Activated CD4-positive, alpha-beta memory T cell treated with anti-CD3 and anti-CD28 coated beads, Interleukin-2, amount 10 ng/mL, durations not matched to agents 7 days and 5 days (primary cell): ENCODE results near the gene EPSTI1. TPM values are rescaled to one million over a fixed set of nuclear protein-coding genes. Genes with fewer than 3 reads are reported as not detected.

Experiments used
- CTCF ChIA-PET: fragments of 350-600 bp; sonication (Branson Sonifier 250); formaldehyde crosslinking; loops from one replicate; lab custom pipeline; 2021; ENCODE audit warnings: antibody characterized with exemption, inconsistent platforms; lab: Charles Lee
- POLR2A ChIA-PET: fragments of 350-600 bp; sonication (Branson Sonifier 250); formaldehyde crosslinking; loops from one replicate; lab custom pipeline; 2021; ENCODE audit warnings: antibody characterized with exemption; lab: Charles Lee
- DNase-seq: peaks from one replicate; pipeline ENCODE4 v3.0.0-alpha.2; 2020
- H3K27ac Mint-ChIP-seq: one replicate; pipeline ENCODE4 v1.8.0; 2021; ENCODE audit warnings: mild to moderate bottlenecking, mixed read lengths
- H3K27me3 Mint-ChIP-seq: one replicate; pipeline ENCODE4 v1.8.0; 2021; ENCODE audit warnings: mixed read lengths
- H3K36me3 Mint-ChIP-seq: one replicate; pipeline ENCODE4 v1.8.0; 2021; ENCODE audit warnings: low read depth, mixed read lengths
- H3K4me1 Mint-ChIP-seq: one replicate; pipeline ENCODE4 v1.8.0; 2021; ENCODE audit warnings: mixed read lengths
- H3K4me3 Mint-ChIP-seq: one replicate; pipeline ENCODE4 v1.8.0; 2021; ENCODE audit warnings: mild to moderate bottlenecking, mixed read lengths
- H3K9me3 Mint-ChIP-seq: one replicate; pipeline ENCODE4 v1.8.0; 2021; ENCODE audit warnings: mixed read lengths
- total RNA-seq, 2 experiments: library from RNA; stranded (reverse); gene quantifications; one replicate each; pipeline ENCODE4 v1.2.3, GENCODE V29; 2021

The EPSTI1 gene
- total RNA-seq, 2 experiments from 2014 or later: 128 to 135 TPM

GRCh38 chr13:42959615-42960014 lies 32.4 kb downstream of the EPSTI1 start:
- DNase-seq: no peak
- Mint-ChIP-seq H3K36me3 (peaks cover 78% of the 10 kb centered on the region), H3K9me3 (no peaks in the 10 kb centered on the region), H3K27me3 (no peaks in the 10 kb centered on the region), H3K27ac (no peak overlapping the region), H3K4me1 (no peaks in the 10 kb centered on the region), H3K4me3 (no peak overlapping the region)
- CTCF ChIA-PET: no interaction called here
- POLR2A ChIA-PET: no interaction called here

- Mint-ChIP-seq H3K27ac (no peak overlapping the region), H3K9me3 (no peaks in the 10 kb centered on the region), H3K4me3 (no peak overlapping the region), H3K36me3 (peaks cover 83% of the 10 kb centered on the region), H3K4me1 (no peaks in the 10 kb centered on the region), H3K27me3 (no peaks in the 10 kb centered on the region)
- DNase-seq: no peak
- ChIA-PET POLR2A (no interaction called here), CTCF (interaction anchor here (1.4 kb wide), 1 partner anchor 12 kb away, joined by 3 read pairs; no protein-coding TSS in a partner anchor)
Measured at GRCh38 chr13:42957881-42958280, 34.2 kb downstream of the EPSTI1 start.

- no peaks in the 10 kb centered on the region for H3K27me3 Mint-ChIP-seq
- no peak overlapping the region for H3K4me3 Mint-ChIP-seq
- POLR2A ChIA-PET: no interaction called here
- H3K9me3 Mint-ChIP-seq: peaks cover 2% of the 10 kb centered on the region
- CTCF ChIA-PET: no interaction called here
- peaks cover 91% of the 10 kb centered on the region for H3K36me3 Mint-ChIP-seq
- no peak for DNase-seq
- no peak overlapping the region for H3K27ac Mint-ChIP-seq
- no peaks in the 10 kb centered on the region for H3K4me1 Mint-ChIP-seq
Measured at GRCh38 chr13:42950181-42950580, 41.9 kb downstream of the EPSTI1 start.

- Mint-ChIP-seq H3K4me3 (no peak overlapping the region), H3K27ac (no peak overlapping the region), H3K9me3 (peaks cover 2% of the 10 kb centered on the region), H3K27me3 (no peaks in the 10 kb centered on the region), H3K36me3 (peaks cover 94% of the 10 kb centered on the region), H3K4me1 (no peaks in the 10 kb centered on the region)
- DNase-seq: no peak
- CTCF ChIA-PET: interaction anchor here (0.6 kb wide), 1 partner anchor 1366 kb away, joined by 3 read pairs; no protein-coding TSS in a partner anchor
- POLR2A ChIA-PET: no interaction called here
Measured at GRCh38 chr13:42947925-42948324, 44.1 kb downstream of the EPSTI1 start.

GRCh38 chr13:42946927-42947326 lies 45.1 kb downstream of the EPSTI1 start:
- POLR2A ChIA-PET: no interaction called here
- Mint-ChIP-seq H3K27ac (no peak overlapping the region), H3K27me3 (no peaks in the 10 kb centered on the region), H3K4me1 (no peaks in the 10 kb centered on the region), H3K9me3 (peaks cover 2% of the 10 kb centered on the region), H3K4me3 (no peak overlapping the region), H3K36me3 (peaks cover 86% of the 10 kb centered on the region)
- no peak for DNase-seq
- CTCF ChIA-PET: no interaction called here

GRCh38 chr13:42929886-42930535 lies 62.0 kb downstream of the EPSTI1 start:
- Mint-ChIP-seq H3K27me3 (no peaks in the 10 kb centered on the region), H3K4me3 (no peak overlapping the region), H3K36me3 (peaks cover 74% of the 10 kb centered on the region), H3K27ac (no peak overlapping the region), H3K9me3 (no peaks in the 10 kb centered on the region), H3K4me1 (peaks cover 10% of the 10 kb centered on the region)
- POLR2A ChIA-PET: no interaction called here
- CTCF ChIA-PET: no interaction called here
- no peak for DNase-seq

GRCh38 chr13:42926555-42926954 lies 65.5 kb downstream of the EPSTI1 start:
- no peak for DNase-seq
- H3K4me3 Mint-ChIP-seq: no peak overlapping the region
- no peaks in the 10 kb centered on the region for H3K9me3 Mint-ChIP-seq
- no peak overlapping the region for H3K27ac Mint-ChIP-seq
- peaks cover 10% of the 10 kb centered on the region for H3K4me1 Mint-ChIP-seq
- H3K27me3 Mint-ChIP-seq: no peaks in the 10 kb centered on the region
- H3K36me3 Mint-ChIP-seq: peaks cover 69% of the 10 kb centered on the region
- POLR2A ChIA-PET: interaction anchor here (0.7 to 0.9 kb wide), 2 partner anchors 12 to 16 kb away, joined by 3 read pairs; no protein-coding TSS in a partner anchor
- CTCF ChIA-PET: no interaction called here

GRCh38 chr13:42926043-42926442 lies 66.0 kb downstream of the EPSTI1 start:
- CTCF ChIA-PET: no interaction called here
- no peak overlapping the region for H3K4me3 Mint-ChIP-seq
- H3K36me3 Mint-ChIP-seq: peaks cover 74% of the 10 kb centered on the region
- H3K27ac Mint-ChIP-seq: no peak overlapping the region
- POLR2A ChIA-PET: interaction anchor here (0.9 kb wide), 1 partner anchor 13 kb away, joined by 3 read pairs; no protein-coding TSS in a partner anchor
- H3K9me3 Mint-ChIP-seq: no peaks in the 10 kb centered on the region
- no peaks in the 10 kb centered on the region for H3K27me3 Mint-ChIP-seq
- DNase-seq: no peak
- peaks cover 10% of the 10 kb centered on the region for H3K4me1 Mint-ChIP-seq

GRCh38 chr13:42925626-42926025 lies 66.4 kb downstream of the EPSTI1 start:
- Mint-ChIP-seq H3K4me3 (no peak overlapping the region), H3K4me1 (peaks cover 10% of the 10 kb centered on the region), H3K9me3 (no peaks in the 10 kb centered on the region), H3K36me3 (peaks cover 78% of the 10 kb centered on the region), H3K27me3 (no peaks in the 10 kb centered on the region), H3K27ac (no peak overlapping the region)
- no peak for DNase-seq
- ChIA-PET POLR2A (no interaction called here), CTCF (no interaction called here)

GRCh38 chr13:42924344-42924743 lies 67.7 kb downstream of the EPSTI1 start:
- no peak overlapping the region for H3K27ac Mint-ChIP-seq
- H3K4me1 Mint-ChIP-seq: peaks cover 10% of the 10 kb centered on the region
- POLR2A ChIA-PET: no interaction called here
- H3K27me3 Mint-ChIP-seq: no peaks in the 10 kb centered on the region
- CTCF ChIA-PET: no interaction called here
- DNase-seq: no peak
- no peak overlapping the region for H3K4me3 Mint-ChIP-seq
- peaks cover 81% of the 10 kb centered on the region for H3K36me3 Mint-ChIP-seq
- H3K9me3 Mint-ChIP-seq: no peaks in the 10 kb centered on the region

- H3K4me1 Mint-ChIP-seq: no peaks in the 10 kb centered on the region
- H3K36me3 Mint-ChIP-seq: peaks cover 67% of the 10 kb centered on the region
- H3K9me3 Mint-ChIP-seq: no peaks in the 10 kb centered on the region
- ChIA-PET CTCF (no interaction called here), POLR2A (interaction anchor here (1.5 kb wide), 1 partner anchor 11 kb away, joined by 3 read pairs; no protein-coding TSS in a partner anchor)
- no peak for DNase-seq
- H3K4me3 Mint-ChIP-seq: no peak overlapping the region
- H3K27me3 Mint-ChIP-seq: no peaks in the 10 kb centered on the region
- no peak overlapping the region for H3K27ac Mint-ChIP-seq
Measured at GRCh38 chr13:42907745-42908144, 84.3 kb downstream of the EPSTI1 start.

GRCh38 chr13:42906257-42906656 lies 85.8 kb downstream of the EPSTI1 start:
- H3K9me3 Mint-ChIP-seq: no peaks in the 10 kb centered on the region
- DNase-seq: no peak
- H3K4me1 Mint-ChIP-seq: no peaks in the 10 kb centered on the region
- no peak overlapping the region for H3K27ac Mint-ChIP-seq
- CTCF ChIA-PET: interaction anchor here (1.4 kb wide), 1 partner anchor 63 kb away, joined by 3 read pairs; no protein-coding TSS in a partner anchor
- POLR2A ChIA-PET: no interaction called here
- no peak overlapping the region for H3K4me3 Mint-ChIP-seq
- peaks cover 65% of the 10 kb centered on the region for H3K36me3 Mint-ChIP-seq
- H3K27me3 Mint-ChIP-seq: no peaks in the 10 kb centered on the region

GRCh38 chr13:42905579-42905978 lies 86.5 kb downstream of the EPSTI1 start:
- DNase-seq: no peak
- Mint-ChIP-seq H3K27ac (no peak overlapping the region), H3K4me3 (no peak overlapping the region), H3K4me1 (no peaks in the 10 kb centered on the region), H3K9me3 (no peaks in the 10 kb centered on the region), H3K27me3 (no peaks in the 10 kb centered on the region), H3K36me3 (peaks cover 67% of the 10 kb centered on the region)
- CTCF ChIA-PET: interaction anchor here (1.4 kb wide), 1 partner anchor 63 kb away, joined by 3 read pairs; no protein-coding TSS in a partner anchor
- POLR2A ChIA-PET: no interaction called here

- POLR2A ChIA-PET: no interaction called here
- Mint-ChIP-seq H3K9me3 (no peaks in the 10 kb centered on the region), H3K27me3 (no peaks in the 10 kb centered on the region), H3K36me3 (peaks cover 82% of the 10 kb centered on the region), H3K27ac (no peak overlapping the region), H3K4me3 (no peak overlapping the region), H3K4me1 (peaks cover 4% of the 10 kb centered on the region)
- DNase-seq: no peak
- CTCF ChIA-PET: no interaction called here
Measured at GRCh38 chr13:42899266-42899665, 92.8 kb downstream of the EPSTI1 start.
